ENCODE results near the gene DSN1. TPM values are rescaled to one million over a fixed set of nuclear protein-coding genes. Genes with fewer than 3 reads are reported as not detected.

Gene DSN1
- total and polyA plus RNA-seq, 2 experiments from 2014 or later = 19.4 to 26.4 TPM

- no peak for ATAC-seq
- no peaks in the 10 kb centered on the region for H3K79me2 ChIP-seq (replicated peaks; ENCODE audit: insufficient read depth)
- TF ChIP-seq REST (IDR thresholded peaks at IDR 0.05; ENCODE audit: unreplicated experiment) = no peak
- TF ChIP-seq, protein P1, sequence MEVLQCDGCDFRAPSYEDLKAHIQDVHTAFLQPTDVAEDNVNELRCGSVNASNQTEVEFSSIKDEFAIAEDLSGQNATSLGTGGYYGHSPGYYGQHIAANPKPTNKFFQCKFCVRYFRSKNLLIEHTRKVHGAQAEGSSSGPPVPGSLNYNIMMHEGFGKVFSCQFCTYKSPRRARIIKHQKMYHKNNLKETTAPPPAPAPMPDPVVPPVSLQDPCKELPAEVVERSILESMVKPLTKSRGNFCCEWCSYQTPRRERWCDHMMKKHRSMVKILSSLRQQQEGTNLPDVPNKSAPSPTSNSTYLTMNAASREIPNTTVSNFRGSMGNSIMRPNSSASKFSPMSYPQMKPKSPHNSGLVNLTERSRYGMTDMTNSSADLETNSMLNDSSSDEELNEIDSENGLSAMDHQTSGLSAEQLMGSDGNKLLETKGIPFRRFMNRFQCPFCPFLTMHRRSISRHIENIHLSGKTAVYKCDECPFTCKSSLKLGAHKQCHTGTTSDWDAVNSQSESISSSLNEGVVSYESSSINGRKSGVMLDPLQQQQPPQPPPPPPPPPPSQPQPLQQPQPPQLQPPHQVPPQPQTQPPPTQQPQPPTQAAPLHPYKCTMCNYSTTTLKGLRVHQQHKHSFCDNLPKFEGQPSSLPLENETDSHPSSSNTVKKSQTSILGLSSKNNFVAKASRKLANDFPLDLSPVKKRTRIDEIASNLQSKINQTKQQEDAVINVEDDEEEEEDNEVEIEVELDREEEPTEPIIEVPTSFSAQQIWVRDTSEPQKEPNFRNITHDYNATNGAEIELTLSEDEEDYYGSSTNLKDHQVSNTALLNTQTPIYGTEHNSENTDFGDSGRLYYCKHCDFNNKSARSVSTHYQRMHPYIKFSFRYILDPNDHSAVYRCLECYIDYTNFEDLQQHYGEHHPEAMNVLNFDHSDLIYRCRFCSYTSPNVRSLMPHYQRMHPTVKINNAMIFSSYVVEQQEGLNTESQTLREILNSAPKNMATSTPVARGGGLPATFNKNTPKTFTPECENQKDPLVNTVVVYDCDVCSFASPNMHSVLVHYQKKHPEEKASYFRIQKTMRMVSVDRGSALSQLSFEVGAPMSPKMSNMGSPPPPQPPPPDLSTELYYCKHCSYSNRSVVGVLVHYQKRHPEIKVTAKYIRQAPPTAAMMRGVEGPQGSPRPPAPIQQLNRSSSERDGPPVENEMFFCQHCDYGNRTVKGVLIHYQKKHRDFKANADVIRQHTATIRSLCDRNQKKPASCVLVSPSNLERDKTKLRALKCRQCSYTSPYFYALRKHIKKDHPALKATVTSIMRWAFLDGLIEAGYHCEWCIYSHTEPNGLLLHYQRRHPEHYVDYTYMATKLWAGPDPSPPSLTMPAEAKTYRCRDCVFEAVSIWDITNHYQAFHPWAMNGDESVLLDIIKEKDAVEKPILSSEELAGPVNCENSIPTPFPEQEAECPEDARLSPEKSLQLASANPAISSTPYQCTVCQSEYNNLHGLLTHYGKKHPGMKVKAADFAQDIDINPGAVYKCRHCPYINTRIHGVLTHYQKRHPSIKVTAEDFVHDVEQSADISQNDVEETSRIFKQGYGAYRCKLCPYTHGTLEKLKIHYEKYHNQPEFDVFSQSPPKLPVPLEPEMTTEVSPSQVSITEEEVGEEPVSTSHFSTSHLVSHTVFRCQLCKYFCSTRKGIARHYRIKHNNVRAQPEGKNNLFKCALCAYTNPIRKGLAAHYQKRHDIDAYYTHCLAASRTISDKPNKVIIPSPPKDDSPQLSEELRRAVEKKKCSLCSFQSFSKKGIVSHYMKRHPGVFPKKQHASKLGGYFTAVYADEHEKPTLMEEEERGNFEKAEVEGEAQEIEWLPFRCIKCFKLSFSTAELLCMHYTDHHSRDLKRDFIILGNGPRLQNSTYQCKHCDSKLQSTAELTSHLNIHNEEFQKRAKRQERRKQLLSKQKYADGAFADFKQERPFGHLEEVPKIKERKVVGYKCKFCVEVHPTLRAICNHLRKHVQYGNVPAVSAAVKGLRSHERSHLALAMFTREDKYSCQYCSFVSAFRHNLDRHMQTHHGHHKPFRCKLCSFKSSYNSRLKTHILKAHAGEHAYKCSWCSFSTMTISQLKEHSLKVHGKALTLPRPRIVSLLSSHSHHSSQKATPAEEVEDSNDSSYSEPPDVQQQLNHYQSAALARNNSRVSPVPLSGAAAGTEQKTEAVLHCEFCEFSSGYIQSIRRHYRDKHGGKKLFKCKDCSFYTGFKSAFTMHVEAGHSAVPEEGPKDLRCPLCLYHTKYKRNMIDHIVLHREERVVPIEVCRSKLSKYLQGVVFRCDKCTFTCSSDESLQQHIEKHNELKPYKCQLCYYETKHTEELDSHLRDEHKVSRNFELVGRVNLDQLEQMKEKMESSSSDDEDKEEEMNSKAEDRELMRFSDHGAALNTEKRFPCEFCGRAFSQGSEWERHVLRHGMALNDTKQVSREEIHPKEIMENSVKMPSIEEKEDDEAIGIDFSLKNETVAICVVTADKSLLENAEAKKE (CRISPR knock-in tag; IDR thresholded peaks at IDR 0.05) = no peak
- TF ChIP-seq POLR2AphosphoS5 (IDR thresholded peaks at IDR 0.05; ENCODE audit: low read depth) = no peak
- TF ChIP-seq ZNF331 (CRISPR knock-in tag; IDR thresholded peaks at IDR 0.05; ENCODE audit: low read depth) = no peak
- no peak for TF ChIP-seq EZH2phosphoT487 (IDR thresholded peaks at IDR 0.05; ENCODE audit: unreplicated experiment)
- TF ChIP-seq STAT1 (IDR thresholded peaks at IDR 0.05; ENCODE audit: unreplicated experiment) = no peak
- TF ChIP-seq ZNF114 (CRISPR knock-in tag; IDR thresholded peaks at IDR 0.05) = no peak
- TF ChIP-seq, protein P2, sequence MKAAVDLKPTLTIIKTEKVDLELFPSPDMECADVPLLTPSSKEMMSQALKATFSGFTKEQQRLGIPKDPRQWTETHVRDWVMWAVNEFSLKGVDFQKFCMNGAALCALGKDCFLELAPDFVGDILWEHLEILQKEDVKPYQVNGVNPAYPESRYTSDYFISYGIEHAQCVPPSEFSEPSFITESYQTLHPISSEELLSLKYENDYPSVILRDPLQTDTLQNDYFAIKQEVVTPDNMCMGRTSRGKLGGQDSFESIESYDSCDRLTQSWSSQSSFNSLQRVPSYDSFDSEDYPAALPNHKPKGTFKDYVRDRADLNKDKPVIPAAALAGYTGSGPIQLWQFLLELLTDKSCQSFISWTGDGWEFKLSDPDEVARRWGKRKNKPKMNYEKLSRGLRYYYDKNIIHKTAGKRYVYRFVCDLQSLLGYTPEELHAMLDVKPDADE (IDR thresholded peaks at IDR 0.05) = no peak
- no peak for TF ChIP-seq CREB1 (CRISPR knock-in tag; IDR thresholded peaks at IDR 0.05; ENCODE audit: low read depth)
- no peak for TF ChIP-seq EZH2 (IDR thresholded peaks at IDR 0.05; ENCODE audit: low read depth, unreplicated experiment)
- no peak for TF ChIP-seq JUNB (IDR thresholded peaks at IDR 0.05; ENCODE audit: unreplicated experiment)
- TF ChIP-seq NANOG (IDR thresholded peaks at IDR 0.05; ENCODE audit: borderline replicate concordance) = no peak
- TF ChIP-seq, protein P3, sequence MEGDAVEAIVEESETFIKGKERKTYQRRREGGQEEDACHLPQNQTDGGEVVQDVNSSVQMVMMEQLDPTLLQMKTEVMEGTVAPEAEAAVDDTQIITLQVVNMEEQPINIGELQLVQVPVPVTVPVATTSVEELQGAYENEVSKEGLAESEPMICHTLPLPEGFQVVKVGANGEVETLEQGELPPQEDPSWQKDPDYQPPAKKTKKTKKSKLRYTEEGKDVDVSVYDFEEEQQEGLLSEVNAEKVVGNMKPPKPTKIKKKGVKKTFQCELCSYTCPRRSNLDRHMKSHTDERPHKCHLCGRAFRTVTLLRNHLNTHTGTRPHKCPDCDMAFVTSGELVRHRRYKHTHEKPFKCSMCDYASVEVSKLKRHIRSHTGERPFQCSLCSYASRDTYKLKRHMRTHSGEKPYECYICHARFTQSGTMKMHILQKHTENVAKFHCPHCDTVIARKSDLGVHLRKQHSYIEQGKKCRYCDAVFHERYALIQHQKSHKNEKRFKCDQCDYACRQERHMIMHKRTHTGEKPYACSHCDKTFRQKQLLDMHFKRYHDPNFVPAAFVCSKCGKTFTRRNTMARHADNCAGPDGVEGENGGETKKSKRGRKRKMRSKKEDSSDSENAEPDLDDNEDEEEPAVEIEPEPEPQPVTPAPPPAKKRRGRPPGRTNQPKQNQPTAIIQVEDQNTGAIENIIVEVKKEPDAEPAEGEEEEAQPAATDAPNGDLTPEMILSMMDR (conservative IDR thresholded peaks at IDR 0.05; ENCODE audit: low read depth in 2 of 2) = no peak
- H2AFZ ChIP-seq = no peak overlapping the region
- Mint-ChIP-seq H3K27ac (no peak overlapping the region), H3K4me3 (no peak overlapping the region), H3K4me1 (no peaks in the 10 kb centered on the region; the same call in 2 of the 3 replicates), H3K36me3 (ENCODE audit: low read depth) (peaks cover 55% of the 10 kb centered on the region), H3K27me3 (ENCODE audit: insufficient read depth, low read depth, poor library complexity) (no peaks in the 10 kb centered on the region), H3K9me3 (no peaks in the 10 kb centered on the region)
- peaks cover 3% of the 10 kb centered on the region; the same call in 1 of the 2 replicates for H3K36me3 ChIP-seq (ENCODE audit: insufficient read depth)
- H4K20me1 ChIP-seq (replicated peaks; ENCODE audit: insufficient read depth) = no peaks in the 10 kb centered on the region
- H3K27ac ChIP-seq (ENCODE audit: low read depth) = no peak overlapping the region
- H3F3A ChIP-seq (replicated peaks; ENCODE audit: low read depth) = no peaks in the 10 kb centered on the region
- DNase-seq (ENCODE audit: low spot score) = no peak
- no peak overlapping the region for H3K4me2 ChIP-seq
- no peaks in the 10 kb centered on the region for H3K9me2 ChIP-seq (ENCODE audit: insufficient read depth)
- no peaks in the 10 kb centered on the region for H3K4me1 ChIP-seq (ENCODE audit: insufficient read depth)
- H3K27me3 ChIP-seq (ENCODE audit: insufficient read depth) = no peaks in the 10 kb centered on the region
- H3K4me3 ChIP-seq = no peak overlapping the region
Observed at GRCh38 chr20:36794116-36794474, 20.5 kb upstream of the DSN1 start.
